GM23338 (cell line): ENCODE measurements around the gene GRIK5. TPM values are rescaled to one million over a fixed set of nuclear protein-coding genes. Genes with fewer than 3 reads are reported as not detected.

Source experiments
- ATAC-seq: fragments of 200-7000 bp; cut with Tn5 transposase; 3 replicates; pipeline ENCODE4 v1.9.1; 2020
- DNase-seq: peaks from one replicate; pipeline ENCODE4 v3.0.0-alpha.2; 2015; ENCODE audit warnings: low spot score
- H2AFZ ChIP-seq: fragments of 200-600 bp; sonication (generic); 2 replicates; pipeline ENCODE4 v1.8.0; 2016; ENCODE audit warnings: antibody characterized with exemption, mild to moderate bottlenecking, moderate library complexity
- H3F3A ChIP-seq: fragments of 200-600 bp; sonication (generic); replicated peaks from 2 replicates; pipeline ENCODE4 v1.8.0; 2017; ENCODE audit warnings: antibody characterized with exemption, mixed run types, low read depth
- H3K27ac ChIP-seq: fragments of 200-600 bp; sonication (generic); 2 replicates; pipeline ENCODE4 v1.6.1; 2016; ENCODE audit warnings: low read depth
- H3K27me3 ChIP-seq: fragments of 200-600 bp; sonication (generic); 2 replicates; pipeline ENCODE4 v1.8.0; 2016; ENCODE audit warnings: mild to moderate bottlenecking, mixed run types, moderate library complexity; ENCODE audit not compliant: insufficient read depth
- H3K36me3 ChIP-seq: fragments of 200-600 bp; sonication (generic); 2 replicates; pipeline ENCODE4 v1.8.0; 2016; ENCODE audit warnings: mild to moderate bottlenecking; ENCODE audit not compliant: insufficient read depth
- H3K4me1 ChIP-seq: fragments of 200-600 bp; sonication (generic); 2 replicates; pipeline ENCODE4 v1.8.0; 2016; ENCODE audit warnings: mild to moderate bottlenecking, moderate library complexity; ENCODE audit not compliant: insufficient read depth
- H3K4me2 ChIP-seq: fragments of 200-600 bp; sonication (generic); 2 replicates; pipeline ENCODE4 v1.7.1; 2017; ENCODE audit warnings: mixed run types
- H3K4me3 ChIP-seq: fragments of 200-600 bp; sonication (generic); 2 replicates; pipeline ENCODE4 v1.6.1; 2016; ENCODE audit warnings: mixed run types
- H3K79me2 ChIP-seq: fragments of 200-600 bp; sonication (generic); replicated peaks from 2 replicates; pipeline ENCODE4 v1.8.0; 2017; ENCODE audit warnings: mild to moderate bottlenecking; ENCODE audit not compliant: insufficient read depth
- H3K9me2 ChIP-seq: fragments of 200-600 bp; sonication (generic); 2 replicates; pipeline ENCODE4 v1.8.0; 2017; ENCODE audit not compliant: insufficient read depth
- H4K20me1 ChIP-seq: fragments of 200-600 bp; sonication (generic); replicated peaks from 2 replicates; pipeline ENCODE4 v1.8.0; 2017; ENCODE audit warnings: mild to moderate bottlenecking; ENCODE audit not compliant: insufficient read depth
- H3K27ac Mint-ChIP-seq: 2 replicates; pipeline ENCODE4 v1.8.0; 2020; ENCODE audit warnings: inconsistent platforms, mild to moderate bottlenecking, moderate library complexity, mixed read lengths
- H3K27me3 Mint-ChIP-seq: 3 replicates; pipeline ENCODE4 v1.8.0; 2022; ENCODE audit warnings: low read depth, mild to moderate bottlenecking, moderate library complexity, mixed read lengths, inconsistent platforms; ENCODE audit not compliant: insufficient read depth, poor library complexity
- H3K36me3 Mint-ChIP-seq: 3 replicates; pipeline ENCODE4 v1.8.0; 2021; ENCODE audit warnings: low read depth, mild to moderate bottlenecking, inconsistent platforms, moderate library complexity, mixed read lengths
- H3K4me1 Mint-ChIP-seq: 3 replicates; pipeline ENCODE4 v1.8.0; 2020; ENCODE audit warnings: mild to moderate bottlenecking, inconsistent platforms, mixed read lengths
- H3K4me3 Mint-ChIP-seq: 3 replicates; pipeline ENCODE4 v1.8.0; 2021; ENCODE audit warnings: moderate library complexity, mild to moderate bottlenecking, inconsistent platforms, mixed read lengths
- H3K9me3 Mint-ChIP-seq: 3 replicates; pipeline ENCODE4 v1.8.0; 2020; ENCODE audit warnings: moderate library complexity, mild to moderate bottlenecking, inconsistent platforms, mixed read lengths
- CREB1 ChIP-seq: fragments of 250-450 bp; sonication (Bioruptor Pico); IDR thresholded peaks from 2 replicates; pipeline ENCODE4 v1.5.0; 2020; ENCODE audit warnings: low read depth, mild to moderate bottlenecking, moderate library complexity
- EZH2 ChIP-seq: fragments of 200-600 bp; sonication (generic); IDR thresholded peaks from one replicate; pipeline ENCODE4 v1.8.0; 2017; ENCODE audit warnings: antibody characterized with exemption, mild to moderate bottlenecking, low read depth; ENCODE audit not compliant: unreplicated experiment
- EZH2phosphoT487 ChIP-seq: fragments of 200-600 bp; sonication (generic); IDR thresholded peaks from one replicate; pipeline ENCODE4 v1.8.1; 2018; ENCODE audit warnings: antibody characterized with exemption; ENCODE audit not compliant: unreplicated experiment
- JUNB ChIP-seq: IDR thresholded peaks from one replicate; pipeline ENCODE4 v1.6.1; 2016; ENCODE audit warnings: antibody characterized with exemption; ENCODE audit not compliant: unreplicated experiment
- NANOG ChIP-seq: IDR thresholded peaks from 2 replicates; pipeline ENCODE4 v1.6.1; 2016; ENCODE audit warnings: antibody characterized with exemption, borderline replicate concordance
- POLR2AphosphoS5 ChIP-seq: IDR thresholded peaks from 2 replicates; pipeline ENCODE4 v1.6.1; 2016; ENCODE audit warnings: antibody characterized with exemption, low read depth
- STAT1 ChIP-seq: IDR thresholded peaks from one replicate; pipeline ENCODE4 v1.6.1; 2016; ENCODE audit warnings: antibody characterized with exemption; ENCODE audit not compliant: unreplicated experiment
- ZNF114 ChIP-seq: fragments of 250-450 bp; sonication (Bioruptor Pico); IDR thresholded peaks from 2 replicates; pipeline ENCODE4 v1.5.0; 2020; ENCODE audit warnings: mild to moderate bottlenecking, moderate library complexity
- ZNF331 ChIP-seq: fragments of 250-450 bp; sonication (Bioruptor Pico); IDR thresholded peaks from 2 replicates; pipeline ENCODE4 v1.5.0; 2020; ENCODE audit warnings: low read depth, mild to moderate bottlenecking, moderate library complexity
- polyA plus RNA-seq: library from polyadenylated mRNA; unstranded; fragments of >200 nt; fragmentation: Nextera tagmentation; extraction: Ambion mirVana; gene quantifications from 2 replicates; pipeline ENCODE4 v1.2.1, GENCODE V29; 2016
- total RNA-seq: library from RNA; depleted of rRNA; stranded (reverse); fragments of >200 nt; shearing (Covaris generic); gene quantifications from 2 replicates; pipeline ENCODE4 v1.2.3, GENCODE V29; 2014
- TF ChIP-seq, protein P1 (sequence below), 2 experiments: fragments of 200-600 bp in 1 of 2; sonication (generic) in 1 of 2; conservative IDR thresholded peaks; 2 replicates each; pipeline versions ENCODE4 v1.5.1 to v1.6.1; 2016 to 2017; ENCODE audit warnings: antibody characterized with exemption in 2 of 2, low read depth in 2 of 2, mild to moderate bottlenecking in 2 of 2, moderate library complexity in 1 of 2
- TF ChIP-seq, protein P2 (sequence below): IDR thresholded peaks from one replicate; pipeline ENCODE4 v1.6.1; 2018; ENCODE audit warnings: antibody characterized with exemption; ENCODE audit not compliant: unreplicated experiment
- TF ChIP-seq, protein P3 (sequence below): fragments of 250-450 bp; sonication (Bioruptor Pico); IDR thresholded peaks from 2 replicates; pipeline ENCODE4 v1.5.0; 2020; ENCODE audit warnings: mild to moderate bottlenecking, moderate library complexity
- TF ChIP-seq, protein P4 (sequence below): IDR thresholded peaks from 2 replicates; pipeline ENCODE4 v1.6.1; 2016; ENCODE audit warnings: antibody characterized with exemption

GRIK5 gene
- total and polyA plus RNA-seq, 2 experiments from 2014 or later = 5.1 to 42.5 TPM

DNA sequence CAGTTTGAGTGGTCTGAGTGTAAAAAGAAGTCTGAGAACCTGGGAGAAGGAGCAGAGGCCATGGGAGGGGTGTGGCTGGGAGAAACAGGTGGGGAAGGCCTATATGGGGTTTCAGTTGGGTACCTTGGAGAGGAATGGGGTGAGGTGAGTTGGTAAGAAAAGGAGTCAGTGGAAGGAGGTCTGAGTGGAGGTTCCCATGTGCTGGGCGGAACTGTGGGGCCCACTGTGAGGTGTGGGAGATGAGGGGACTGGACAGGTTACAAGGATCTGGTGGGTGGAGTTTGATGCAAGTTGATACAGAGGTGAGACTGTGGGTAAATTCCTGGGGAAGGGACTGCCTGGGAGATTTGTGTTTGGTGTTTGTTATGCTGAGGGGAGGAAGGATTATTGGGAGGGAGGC lies 8.1 kb upstream of the GRIK5 start:
- no peak for TF ChIP-seq CREB1 (CRISPR knock-in tag)
- TF ChIP-seq, protein P1, sequence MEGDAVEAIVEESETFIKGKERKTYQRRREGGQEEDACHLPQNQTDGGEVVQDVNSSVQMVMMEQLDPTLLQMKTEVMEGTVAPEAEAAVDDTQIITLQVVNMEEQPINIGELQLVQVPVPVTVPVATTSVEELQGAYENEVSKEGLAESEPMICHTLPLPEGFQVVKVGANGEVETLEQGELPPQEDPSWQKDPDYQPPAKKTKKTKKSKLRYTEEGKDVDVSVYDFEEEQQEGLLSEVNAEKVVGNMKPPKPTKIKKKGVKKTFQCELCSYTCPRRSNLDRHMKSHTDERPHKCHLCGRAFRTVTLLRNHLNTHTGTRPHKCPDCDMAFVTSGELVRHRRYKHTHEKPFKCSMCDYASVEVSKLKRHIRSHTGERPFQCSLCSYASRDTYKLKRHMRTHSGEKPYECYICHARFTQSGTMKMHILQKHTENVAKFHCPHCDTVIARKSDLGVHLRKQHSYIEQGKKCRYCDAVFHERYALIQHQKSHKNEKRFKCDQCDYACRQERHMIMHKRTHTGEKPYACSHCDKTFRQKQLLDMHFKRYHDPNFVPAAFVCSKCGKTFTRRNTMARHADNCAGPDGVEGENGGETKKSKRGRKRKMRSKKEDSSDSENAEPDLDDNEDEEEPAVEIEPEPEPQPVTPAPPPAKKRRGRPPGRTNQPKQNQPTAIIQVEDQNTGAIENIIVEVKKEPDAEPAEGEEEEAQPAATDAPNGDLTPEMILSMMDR (conservative IDR thresholded peaks at IDR 0.05; ENCODE audit: low read depth in 2 of 2) = no peak
- TF ChIP-seq POLR2AphosphoS5 = no peak
- TF ChIP-seq, protein P2, sequence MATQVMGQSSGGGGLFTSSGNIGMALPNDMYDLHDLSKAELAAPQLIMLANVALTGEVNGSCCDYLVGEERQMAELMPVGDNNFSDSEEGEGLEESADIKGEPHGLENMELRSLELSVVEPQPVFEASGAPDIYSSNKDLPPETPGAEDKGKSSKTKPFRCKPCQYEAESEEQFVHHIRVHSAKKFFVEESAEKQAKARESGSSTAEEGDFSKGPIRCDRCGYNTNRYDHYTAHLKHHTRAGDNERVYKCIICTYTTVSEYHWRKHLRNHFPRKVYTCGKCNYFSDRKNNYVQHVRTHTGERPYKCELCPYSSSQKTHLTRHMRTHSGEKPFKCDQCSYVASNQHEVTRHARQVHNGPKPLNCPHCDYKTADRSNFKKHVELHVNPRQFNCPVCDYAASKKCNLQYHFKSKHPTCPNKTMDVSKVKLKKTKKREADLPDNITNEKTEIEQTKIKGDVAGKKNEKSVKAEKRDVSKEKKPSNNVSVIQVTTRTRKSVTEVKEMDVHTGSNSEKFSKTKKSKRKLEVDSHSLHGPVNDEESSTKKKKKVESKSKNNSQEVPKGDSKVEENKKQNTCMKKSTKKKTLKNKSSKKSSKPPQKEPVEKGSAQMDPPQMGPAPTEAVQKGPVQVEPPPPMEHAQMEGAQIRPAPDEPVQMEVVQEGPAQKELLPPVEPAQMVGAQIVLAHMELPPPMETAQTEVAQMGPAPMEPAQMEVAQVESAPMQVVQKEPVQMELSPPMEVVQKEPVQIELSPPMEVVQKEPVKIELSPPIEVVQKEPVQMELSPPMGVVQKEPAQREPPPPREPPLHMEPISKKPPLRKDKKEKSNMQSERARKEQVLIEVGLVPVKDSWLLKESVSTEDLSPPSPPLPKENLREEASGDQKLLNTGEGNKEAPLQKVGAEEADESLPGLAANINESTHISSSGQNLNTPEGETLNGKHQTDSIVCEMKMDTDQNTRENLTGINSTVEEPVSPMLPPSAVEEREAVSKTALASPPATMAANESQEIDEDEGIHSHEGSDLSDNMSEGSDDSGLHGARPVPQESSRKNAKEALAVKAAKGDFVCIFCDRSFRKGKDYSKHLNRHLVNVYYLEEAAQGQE = no peak
- TF ChIP-seq, protein P3, sequence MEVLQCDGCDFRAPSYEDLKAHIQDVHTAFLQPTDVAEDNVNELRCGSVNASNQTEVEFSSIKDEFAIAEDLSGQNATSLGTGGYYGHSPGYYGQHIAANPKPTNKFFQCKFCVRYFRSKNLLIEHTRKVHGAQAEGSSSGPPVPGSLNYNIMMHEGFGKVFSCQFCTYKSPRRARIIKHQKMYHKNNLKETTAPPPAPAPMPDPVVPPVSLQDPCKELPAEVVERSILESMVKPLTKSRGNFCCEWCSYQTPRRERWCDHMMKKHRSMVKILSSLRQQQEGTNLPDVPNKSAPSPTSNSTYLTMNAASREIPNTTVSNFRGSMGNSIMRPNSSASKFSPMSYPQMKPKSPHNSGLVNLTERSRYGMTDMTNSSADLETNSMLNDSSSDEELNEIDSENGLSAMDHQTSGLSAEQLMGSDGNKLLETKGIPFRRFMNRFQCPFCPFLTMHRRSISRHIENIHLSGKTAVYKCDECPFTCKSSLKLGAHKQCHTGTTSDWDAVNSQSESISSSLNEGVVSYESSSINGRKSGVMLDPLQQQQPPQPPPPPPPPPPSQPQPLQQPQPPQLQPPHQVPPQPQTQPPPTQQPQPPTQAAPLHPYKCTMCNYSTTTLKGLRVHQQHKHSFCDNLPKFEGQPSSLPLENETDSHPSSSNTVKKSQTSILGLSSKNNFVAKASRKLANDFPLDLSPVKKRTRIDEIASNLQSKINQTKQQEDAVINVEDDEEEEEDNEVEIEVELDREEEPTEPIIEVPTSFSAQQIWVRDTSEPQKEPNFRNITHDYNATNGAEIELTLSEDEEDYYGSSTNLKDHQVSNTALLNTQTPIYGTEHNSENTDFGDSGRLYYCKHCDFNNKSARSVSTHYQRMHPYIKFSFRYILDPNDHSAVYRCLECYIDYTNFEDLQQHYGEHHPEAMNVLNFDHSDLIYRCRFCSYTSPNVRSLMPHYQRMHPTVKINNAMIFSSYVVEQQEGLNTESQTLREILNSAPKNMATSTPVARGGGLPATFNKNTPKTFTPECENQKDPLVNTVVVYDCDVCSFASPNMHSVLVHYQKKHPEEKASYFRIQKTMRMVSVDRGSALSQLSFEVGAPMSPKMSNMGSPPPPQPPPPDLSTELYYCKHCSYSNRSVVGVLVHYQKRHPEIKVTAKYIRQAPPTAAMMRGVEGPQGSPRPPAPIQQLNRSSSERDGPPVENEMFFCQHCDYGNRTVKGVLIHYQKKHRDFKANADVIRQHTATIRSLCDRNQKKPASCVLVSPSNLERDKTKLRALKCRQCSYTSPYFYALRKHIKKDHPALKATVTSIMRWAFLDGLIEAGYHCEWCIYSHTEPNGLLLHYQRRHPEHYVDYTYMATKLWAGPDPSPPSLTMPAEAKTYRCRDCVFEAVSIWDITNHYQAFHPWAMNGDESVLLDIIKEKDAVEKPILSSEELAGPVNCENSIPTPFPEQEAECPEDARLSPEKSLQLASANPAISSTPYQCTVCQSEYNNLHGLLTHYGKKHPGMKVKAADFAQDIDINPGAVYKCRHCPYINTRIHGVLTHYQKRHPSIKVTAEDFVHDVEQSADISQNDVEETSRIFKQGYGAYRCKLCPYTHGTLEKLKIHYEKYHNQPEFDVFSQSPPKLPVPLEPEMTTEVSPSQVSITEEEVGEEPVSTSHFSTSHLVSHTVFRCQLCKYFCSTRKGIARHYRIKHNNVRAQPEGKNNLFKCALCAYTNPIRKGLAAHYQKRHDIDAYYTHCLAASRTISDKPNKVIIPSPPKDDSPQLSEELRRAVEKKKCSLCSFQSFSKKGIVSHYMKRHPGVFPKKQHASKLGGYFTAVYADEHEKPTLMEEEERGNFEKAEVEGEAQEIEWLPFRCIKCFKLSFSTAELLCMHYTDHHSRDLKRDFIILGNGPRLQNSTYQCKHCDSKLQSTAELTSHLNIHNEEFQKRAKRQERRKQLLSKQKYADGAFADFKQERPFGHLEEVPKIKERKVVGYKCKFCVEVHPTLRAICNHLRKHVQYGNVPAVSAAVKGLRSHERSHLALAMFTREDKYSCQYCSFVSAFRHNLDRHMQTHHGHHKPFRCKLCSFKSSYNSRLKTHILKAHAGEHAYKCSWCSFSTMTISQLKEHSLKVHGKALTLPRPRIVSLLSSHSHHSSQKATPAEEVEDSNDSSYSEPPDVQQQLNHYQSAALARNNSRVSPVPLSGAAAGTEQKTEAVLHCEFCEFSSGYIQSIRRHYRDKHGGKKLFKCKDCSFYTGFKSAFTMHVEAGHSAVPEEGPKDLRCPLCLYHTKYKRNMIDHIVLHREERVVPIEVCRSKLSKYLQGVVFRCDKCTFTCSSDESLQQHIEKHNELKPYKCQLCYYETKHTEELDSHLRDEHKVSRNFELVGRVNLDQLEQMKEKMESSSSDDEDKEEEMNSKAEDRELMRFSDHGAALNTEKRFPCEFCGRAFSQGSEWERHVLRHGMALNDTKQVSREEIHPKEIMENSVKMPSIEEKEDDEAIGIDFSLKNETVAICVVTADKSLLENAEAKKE = no peak
- no peak for TF ChIP-seq NANOG
- TF ChIP-seq, protein P4, sequence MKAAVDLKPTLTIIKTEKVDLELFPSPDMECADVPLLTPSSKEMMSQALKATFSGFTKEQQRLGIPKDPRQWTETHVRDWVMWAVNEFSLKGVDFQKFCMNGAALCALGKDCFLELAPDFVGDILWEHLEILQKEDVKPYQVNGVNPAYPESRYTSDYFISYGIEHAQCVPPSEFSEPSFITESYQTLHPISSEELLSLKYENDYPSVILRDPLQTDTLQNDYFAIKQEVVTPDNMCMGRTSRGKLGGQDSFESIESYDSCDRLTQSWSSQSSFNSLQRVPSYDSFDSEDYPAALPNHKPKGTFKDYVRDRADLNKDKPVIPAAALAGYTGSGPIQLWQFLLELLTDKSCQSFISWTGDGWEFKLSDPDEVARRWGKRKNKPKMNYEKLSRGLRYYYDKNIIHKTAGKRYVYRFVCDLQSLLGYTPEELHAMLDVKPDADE = no peak
- no peak for TF ChIP-seq STAT1
- no peak for TF ChIP-seq EZH2
- TF ChIP-seq JUNB = no peak
- no peak for TF ChIP-seq EZH2phosphoT487
- TF ChIP-seq ZNF331 (CRISPR knock-in tag) = no peak
- no peak for TF ChIP-seq ZNF114 (CRISPR knock-in tag)
- H3K4me3 ChIP-seq = 0 out of 2 replicates have a peak overlapping the region, but pooled peaks have one; percentile 98
- peak overlapping the region; percentile 47 for H3K27ac Mint-ChIP-seq
- peaks cover 14% of the 10 kb centered on the region for H3K4me1 ChIP-seq
- peaks cover 29% of the 10 kb centered on the region for H3K4me1 Mint-ChIP-seq
- no peaks in the 10 kb centered on the region for H3K9me2 ChIP-seq
- peaks cover 50% of the 10 kb centered on the region for H3K36me3 Mint-ChIP-seq
- no peaks in the 10 kb centered on the region for H3K27me3 ChIP-seq
- peaks cover 36% of the 10 kb centered on the region for H3K79me2 ChIP-seq
- H4K20me1 ChIP-seq = peaks cover 22% of the 10 kb centered on the region
- no peak overlapping the region; the same call in 1 of the 2 replicates for H3K4me2 ChIP-seq
- H2AFZ ChIP-seq = no peak overlapping the region
- ATAC-seq (no peak), DNase-seq (no peak)
- peaks cover 23% of the 10 kb centered on the region; the same call in 1 of the 2 replicates for H3K36me3 ChIP-seq
- H3K4me3 Mint-ChIP-seq = peak overlapping the region; percentile 98
- peaks cover 4% of the 10 kb centered on the region; the same call in 2 of the 3 replicates for H3K9me3 Mint-ChIP-seq
- peaks cover 10% of the 10 kb centered on the region; the same call in 1 of the 2 replicates for H3F3A ChIP-seq
- no peak overlapping the region for H3K27ac ChIP-seq
- peaks cover 20% of the 10 kb centered on the region for H3K27me3 Mint-ChIP-seq
